ENCODE results near the gene TMEM167B. TPM values are rescaled to one million over a fixed set of nuclear protein-coding genes. Genes with fewer than 3 reads are reported as not detected.

The TMEM167B gene
- total RNA-seq = 10 to 100 TPM; 21.8 to 23.4 TPM

DNA sequence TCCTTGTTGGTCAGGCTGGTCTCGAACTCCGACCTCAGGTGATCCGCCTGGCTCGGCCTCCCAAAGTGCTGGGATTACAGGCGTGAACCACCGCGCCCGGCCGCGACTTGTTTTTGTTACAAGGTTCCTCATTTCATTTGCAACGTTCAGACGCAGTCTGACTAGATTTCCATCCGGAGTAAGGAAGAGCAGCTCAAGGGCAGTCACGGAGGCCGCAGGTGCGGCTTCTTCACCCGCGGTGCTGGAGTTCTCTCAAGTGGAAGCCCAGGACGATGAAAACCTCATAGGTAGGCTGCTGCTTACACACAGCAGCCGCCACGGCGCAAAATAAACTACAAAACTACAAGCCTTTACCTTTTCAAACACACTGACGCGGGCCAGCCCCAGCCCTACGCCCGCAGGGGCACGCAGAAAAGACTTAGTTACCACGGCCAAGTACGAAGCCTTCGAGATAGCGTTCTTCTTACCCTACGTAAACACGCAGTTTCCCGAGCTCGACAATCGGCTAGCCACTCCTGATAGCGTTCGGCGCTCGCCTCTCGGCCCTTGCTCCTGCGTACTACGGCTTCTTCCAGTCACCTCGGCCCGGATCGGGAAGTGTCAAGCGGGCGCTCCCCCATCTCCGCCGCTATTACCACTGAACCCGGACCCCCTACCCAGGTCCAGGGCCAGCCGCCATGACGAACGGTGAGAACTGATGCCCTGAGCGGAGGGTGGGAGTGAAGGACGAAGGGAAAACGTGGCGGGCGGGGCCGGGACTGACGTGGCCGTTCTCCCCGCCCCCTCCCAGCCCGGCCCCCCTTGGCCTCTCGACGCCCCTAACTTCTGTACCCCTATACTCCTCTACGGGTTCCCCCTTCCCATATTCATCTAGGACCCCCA is at the start of gene TMEM167B:
Gene TMEM167B, plus strand, starts transcription at position 569 of the 882 bp plus-strand sequence. Its CDS starts 109 bp downstream, at position 678.
- CTCF ChIA-PET = interaction anchor here (0.8 to 3.2 kb wide), 7 partner anchors 8 to 111 kb away, joined by 3 to 25 read pairs (median 3); partner anchors contain the start of gene WDR47
- intact Hi-C loops (cut with micrococcal nuclease) = no loop called here
- Mint-ChIP-seq H3K36me3 (ENCODE audit: low read depth) (peaks cover 30% of the 10 kb centered on the region), H3K27ac (peak within 1 kb of the TSS; percentile 97), H3K9me3 (peaks cover 3% of the 10 kb centered on the region), H3K4me1 (ENCODE audit: low read depth) (peaks cover 24% of the 10 kb centered on the region), H3K4me3 (peak within 1 kb of the TSS; percentile 96), H3K27me3 (no peaks in the 10 kb centered on the region)
- DNase-seq (peak; percentile 95), ATAC-seq (peak; percentile 91)
- TF ChIP-seq, protein P1, sequence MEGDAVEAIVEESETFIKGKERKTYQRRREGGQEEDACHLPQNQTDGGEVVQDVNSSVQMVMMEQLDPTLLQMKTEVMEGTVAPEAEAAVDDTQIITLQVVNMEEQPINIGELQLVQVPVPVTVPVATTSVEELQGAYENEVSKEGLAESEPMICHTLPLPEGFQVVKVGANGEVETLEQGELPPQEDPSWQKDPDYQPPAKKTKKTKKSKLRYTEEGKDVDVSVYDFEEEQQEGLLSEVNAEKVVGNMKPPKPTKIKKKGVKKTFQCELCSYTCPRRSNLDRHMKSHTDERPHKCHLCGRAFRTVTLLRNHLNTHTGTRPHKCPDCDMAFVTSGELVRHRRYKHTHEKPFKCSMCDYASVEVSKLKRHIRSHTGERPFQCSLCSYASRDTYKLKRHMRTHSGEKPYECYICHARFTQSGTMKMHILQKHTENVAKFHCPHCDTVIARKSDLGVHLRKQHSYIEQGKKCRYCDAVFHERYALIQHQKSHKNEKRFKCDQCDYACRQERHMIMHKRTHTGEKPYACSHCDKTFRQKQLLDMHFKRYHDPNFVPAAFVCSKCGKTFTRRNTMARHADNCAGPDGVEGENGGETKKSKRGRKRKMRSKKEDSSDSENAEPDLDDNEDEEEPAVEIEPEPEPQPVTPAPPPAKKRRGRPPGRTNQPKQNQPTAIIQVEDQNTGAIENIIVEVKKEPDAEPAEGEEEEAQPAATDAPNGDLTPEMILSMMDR (IDR thresholded peaks at IDR 0.05) = no peak
- POLR2A ChIA-PET = interaction anchor here (0.6 to 3.3 kb wide), 8 partner anchors 8 to 1663 kb away, joined by 3 to 47 read pairs (median 4); partner anchors contain the start of gene TAF13

DNA sequence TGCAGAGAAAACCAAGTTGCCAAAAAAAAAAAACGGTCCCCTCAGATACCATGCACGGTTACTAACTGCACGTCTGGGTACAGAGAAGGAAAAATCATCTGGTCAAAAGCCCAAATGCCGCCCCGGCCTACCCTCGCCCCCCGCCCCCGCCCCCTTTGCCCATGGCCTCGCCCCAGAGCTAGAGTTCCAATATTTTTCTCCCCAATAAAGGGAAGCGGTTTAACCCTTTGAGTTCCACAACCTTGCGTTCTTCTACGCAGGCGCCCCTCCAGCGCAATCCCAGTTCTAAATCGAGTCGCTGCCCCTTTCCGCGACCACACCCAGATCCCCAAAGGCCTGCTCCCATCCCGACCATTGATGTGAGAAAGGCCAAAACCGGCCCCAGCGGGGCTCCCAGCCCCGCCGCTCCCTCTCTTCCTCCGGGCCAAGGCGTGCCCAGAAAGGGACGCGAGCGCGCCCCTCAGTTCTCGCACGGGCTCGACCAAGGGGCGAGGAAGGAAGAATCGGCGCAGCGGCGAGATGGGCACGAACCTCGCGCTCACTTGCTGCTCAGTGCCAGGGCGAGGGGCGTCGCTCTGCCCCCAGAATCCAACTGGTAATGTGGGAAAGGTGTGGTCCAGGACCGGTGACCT is 49.5 kb upstream of the TMEM167B start:
- Mint-ChIP-seq H3K27ac (peak overlapping the region; percentile 66), H3K36me3 (ENCODE audit: low read depth) (no peaks in the 10 kb centered on the region), H3K4me1 (ENCODE audit: low read depth) (peaks cover 12% of the 10 kb centered on the region), H3K4me3 (peak overlapping the region; percentile 84), H3K9me3 (no peaks in the 10 kb centered on the region), H3K27me3 (no peaks in the 10 kb centered on the region)
- intact Hi-C loops (cut with micrococcal nuclease) = no loop called here
- DNase-seq (peak; percentile 44), ATAC-seq (peak; percentile 8)
- ChIA-PET CTCF (no interaction called here), POLR2A (interaction anchor here (0.6 kb wide), 1 partner anchor 78 kb away, joined by 3 read pairs; the partner anchor contains the start of gene CLCC1)
- TF ChIP-seq, protein P1 (IDR thresholded peaks at IDR 0.05) = no peak

DNA sequence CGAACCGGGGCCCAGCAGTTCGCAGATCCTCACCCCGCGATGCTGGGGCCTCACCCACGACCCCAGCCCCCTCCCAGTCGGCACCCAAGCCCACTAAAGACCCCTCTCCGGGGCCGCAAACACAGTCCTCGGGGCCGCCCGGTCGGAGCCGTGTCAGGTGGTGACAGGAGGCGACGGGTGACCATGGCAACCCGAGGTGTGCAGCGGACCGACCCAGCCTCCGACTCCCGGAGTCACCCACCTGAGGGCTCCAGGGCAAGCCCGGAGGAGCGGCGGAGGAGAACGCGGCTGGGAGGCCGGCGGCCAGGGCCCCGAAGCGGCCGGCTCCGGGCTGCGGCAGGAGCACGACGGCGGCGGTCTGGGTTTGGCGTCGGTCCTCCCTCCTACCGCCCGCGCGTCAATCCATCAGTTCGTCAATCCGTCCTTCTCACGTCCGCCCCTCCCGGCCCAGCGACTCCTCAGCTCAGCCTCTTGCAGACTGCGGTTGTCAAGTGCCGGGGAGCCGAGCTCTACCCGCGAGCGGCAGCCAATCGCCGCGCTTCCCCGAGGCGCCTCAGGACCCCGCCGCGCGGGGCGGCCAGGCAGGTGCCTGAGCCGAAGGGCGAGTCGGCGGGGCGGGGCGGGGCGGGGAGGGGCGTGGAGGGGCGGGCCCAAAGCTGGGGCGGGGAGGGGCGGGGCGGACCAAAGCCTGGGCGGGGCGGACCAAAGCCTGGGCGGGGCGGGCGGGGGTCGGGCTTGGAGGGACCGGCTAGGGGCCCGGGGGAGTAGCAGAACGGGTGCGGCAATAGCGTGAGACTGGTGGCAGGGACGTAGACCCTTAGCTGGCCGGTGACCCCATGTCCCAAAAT is 48.7 kb upstream of the TMEM167B start, which contains the start of gene WDR47:
Gene WDR47, minus strand, starts transcription at position 482 of the 848 bp plus-strand sequence. CDS start 18,590 bp downstream, outside the sequence.
- no peaks in the 10 kb centered on the region for H3K9me3 Mint-ChIP-seq
- POLR2A ChIA-PET = interaction anchor here (0.6 to 1.5 kb wide), 3 partner anchors 24 to 79 kb away, joined by 3 to 7 read pairs (median 4); partner anchors contain the start of gene CLCC1

DNA sequence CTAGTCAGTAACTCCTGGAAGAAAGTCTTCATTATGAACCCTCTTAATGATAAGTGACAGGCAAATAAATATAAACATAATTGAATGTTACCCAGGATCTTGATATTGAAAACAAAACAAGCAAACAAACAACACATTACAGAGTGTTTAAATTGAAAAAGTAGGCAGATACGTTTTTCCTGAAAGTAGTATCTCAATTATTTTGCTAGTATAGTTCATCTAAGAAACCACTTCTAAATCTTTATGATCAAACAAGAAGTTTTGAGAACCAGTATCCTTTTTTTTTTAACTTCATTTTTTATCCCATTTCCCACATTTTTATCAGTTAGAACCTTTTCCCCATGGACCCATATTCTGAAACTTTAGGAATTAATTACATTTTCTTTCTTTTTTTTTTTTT is 45.0 kb upstream of the TMEM167B start:
- TF ChIP-seq, protein P1 (IDR thresholded peaks at IDR 0.05) = no peak
- ChIA-PET CTCF (no interaction called here), POLR2A (interaction anchor here (0.8 kb wide), 1 partner anchor 55 kb away, joined by 3 read pairs; no protein-coding TSS in a partner anchor)
- no peak overlapping the region for H3K4me3 Mint-ChIP-seq
- peaks cover 1% of the 10 kb centered on the region for H3K27me3 Mint-ChIP-seq
- H3K4me1 Mint-ChIP-seq (ENCODE audit: low read depth) = peaks cover 5% of the 10 kb centered on the region
- H3K9me3 Mint-ChIP-seq = no peaks in the 10 kb centered on the region
- intact Hi-C loops (cut with micrococcal nuclease) = no loop called here
- H3K27ac Mint-ChIP-seq = no peak overlapping the region
- no peak for DNase-seq
- no peaks in the 10 kb centered on the region for H3K36me3 Mint-ChIP-seq (ENCODE audit: low read depth)
- no peak for ATAC-seq

More for the DNA sequence above, 48.7 kb upstream of the TMEM167B start, which contains the start of gene WDR47:
- Mint-ChIP-seq H3K27me3 (no peaks in the 10 kb centered on the region), H3K4me1 (ENCODE audit: low read depth) (peaks cover 12% of the 10 kb centered on the region), H3K36me3 (ENCODE audit: low read depth) (no peaks in the 10 kb centered on the region), H3K27ac (peak within 1 kb of the TSS; percentile 75), H3K4me3 (peak within 1 kb of the TSS; percentile 84)
- CTCF ChIA-PET = interaction anchor here (0.9 to 1.4 kb wide), 6 partner anchors 46 to 235 kb away, joined by 3 to 6 read pairs (median 4); a partner anchor contains a TSS
- intact Hi-C loops (cut with micrococcal nuclease) = no loop called here
- ATAC-seq = peak; percentile 99
- TF ChIP-seq, protein P1 (IDR thresholded peaks at IDR 0.05) = no peak
- DNase-seq = peak; percentile 97

Data from activated CD8-positive, alpha-beta T cell treated with anti-CD3 and anti-CD28 coated beads for 36 hours (primary cell).